Keratinocyte (primary cell): ENCODE results near the gene TMEM147. TPM values are rescaled to one million over a fixed set of nuclear protein-coding genes. Genes with fewer than 3 reads are reported as not detected.

ENCODE experiments used
- DNase-seq: peaks from one replicate; pipeline ENCODE4 v3.0.0-alpha.2; 2011; ENCODE audit warnings: low read depth, missing footprints, low spot score
- FAIRE-seq: peaks from 2 replicates; lab custom pipeline; 2011; peaks lifted over from hg19 to GRCh38; lab: Jason Lieb, UNC
- H2AFZ ChIP-seq: 2 replicates; pipeline ENCODE4 v1.6.0; 2012; ENCODE audit warnings: low read length, control low read depth, inconsistent platforms; ENCODE audit not compliant: control insufficient read depth
- H3K27ac ChIP-seq: 2 replicates; pipeline ENCODE4 v1.5.1; 2011; ENCODE audit warnings: low read length; ENCODE audit not compliant: control insufficient read depth, insufficient read depth
- H3K27me3 ChIP-seq: 3 replicates; pipeline ENCODE4 v1.6.0; 2011; ENCODE audit warnings: low read length; ENCODE audit not compliant: control insufficient read depth, insufficient read depth; ENCODE audit errors: extremely low read depth
- H3K36me3 ChIP-seq, 2 experiments: 2 replicates in 1 of 2; 3 replicates in 1 of 2; pipeline ENCODE4 v1.5.1; 2011; ENCODE audit warnings: low read length in 2 of 2, mild to moderate bottlenecking in 1 of 2; ENCODE audit not compliant: control insufficient read depth in 2 of 2, insufficient read depth in 2 of 2; ENCODE audit errors: extremely low read depth in 1 of 2
- H3K4me1 ChIP-seq: 3 replicates; pipeline ENCODE4 v1.5.1; 2011; ENCODE audit warnings: low read length; ENCODE audit not compliant: control insufficient read depth, insufficient read depth; ENCODE audit errors: extremely low read depth
- H3K4me2 ChIP-seq: 3 replicates; pipeline ENCODE4 v1.6.0; 2011; ENCODE audit warnings: low read depth, low read length; ENCODE audit not compliant: control insufficient read depth, insufficient read depth; ENCODE audit errors: extremely low read depth
- H3K4me3 ChIP-seq, 3 experiments: fragments of 200-600 bp in 1 of 3; sonication (generic) in 1 of 3; 2 replicates in 2 of 3; 3 replicates in 1 of 3; pipeline ENCODE4 v1.5.1; 2011 to 2016; ENCODE audit warnings: low read length in 3 of 3, mild to moderate bottlenecking in 3 of 3, control low read depth in 2 of 3, inconsistent platforms in 1 of 3, low read depth in 1 of 3, mixed read lengths in 1 of 3, mixed run types in 1 of 3, moderate library complexity in 1 of 3; ENCODE audit not compliant: control insufficient read depth in 2 of 3, insufficient read depth in 2 of 3; ENCODE audit errors: extremely low read depth in 1 of 3
- H3K79me2 ChIP-seq: 2 replicates; pipeline ENCODE4 v1.6.0; 2012; ENCODE audit warnings: low read length; ENCODE audit not compliant: control insufficient read depth, insufficient read depth
- H3K9ac ChIP-seq: 3 replicates; pipeline ENCODE4 v1.6.0; 2011; ENCODE audit warnings: low read length; ENCODE audit not compliant: control insufficient read depth, insufficient read depth; ENCODE audit errors: extremely low read depth
- H3K9me1 ChIP-seq: 3 replicates; pipeline ENCODE4 v1.6.0; 2011; ENCODE audit warnings: low read length; ENCODE audit not compliant: control insufficient read depth, insufficient read depth; ENCODE audit errors: extremely low read depth
- H3K9me3 ChIP-seq: 2 replicates; pipeline ENCODE4 v1.5.1; 2012; ENCODE audit warnings: low read depth, low read length; ENCODE audit not compliant: control insufficient read depth
- H4K20me1 ChIP-seq: 3 replicates; pipeline ENCODE4 v1.6.0; 2011; ENCODE audit warnings: low read length; ENCODE audit not compliant: control insufficient read depth, insufficient read depth; ENCODE audit errors: extremely low read depth
- CTCF ChIP-seq, 3 experiments: IDR thresholded peaks in 1 of 3; conservative IDR thresholded peaks in 1 of 3; optimal IDR thresholded peaks in 1 of 3; 2 replicates in 2 of 3; 3 replicates in 1 of 3; pipeline versions ENCODE3 to v1.5.1; 2011; ENCODE audit warnings: low read length in 3 of 3, mild to moderate bottlenecking in 3 of 3, moderate library complexity in 2 of 3, control low read depth in 1 of 3, inconsistent platforms in 1 of 3; ENCODE audit not compliant: insufficient read depth in 2 of 3; ENCODE audit errors: extremely low read depth in 1 of 3
- EZH2 ChIP-seq: IDR thresholded peaks from one replicate; pipeline ENCODE4 v1.6.1; 2012; ENCODE audit warnings: inconsistent platforms, mild to moderate bottlenecking, low read length, moderate library complexity
- dilution Hi-C: fragments of 300-500 bp; cut with MboI; formaldehyde crosslinking; loops from one replicate; pipeline ENCODE4 v1.7.0; 2020; ENCODE audit warnings: low sequenced_read_pairs; ENCODE audit not compliant: extremely low pct_ligation_motif_present
- polyA plus RNA-seq, 5 experiments: library from polyadenylated mRNA; depleted of rRNA in 3 of 5; stranded (reverse) in 3 of 5; stranded (forward) in 1 of 5; unstranded in 1 of 5; fragments of >200 nt; gene quantifications; 1 replicate in 1 of 5; 2 replicates in 3 of 5; 3 replicates in 1 of 5; pipeline versions ENCODE4 v1.2.1 to v1.2.3, GENCODE V29; 2011 to 2012; ENCODE audit warnings: missing spikeins in 2 of 5, low read depth in 1 of 5, low replicate concordance in 1 of 5

TMEM147 gene
- polyA plus RNA-seq, 1 donor (not counting 4 experiments of a cell fraction or from before 2014, with no cell fraction given): 134 TPM

- H3K27ac ChIP-seq: no peak overlapping the region
- FAIRE-seq: no peak
- dilution Hi-C loops: no loop called here
Measured at GRCh38 chr19:35500611-35501010, 44.8 kb upstream of the TMEM147 start.

GRCh38 chr19:35501684-35502083, 43.7 kb upstream of the TMEM147 start:
- Histone ChIP-seq H3K79me2 (peaks cover 2% of the 10 kb centered on the region), H3K27me3 (no peaks in the 10 kb centered on the region), H4K20me1 (peaks cover 4% of the 10 kb centered on the region), H3K9me3 (no peaks in the 10 kb centered on the region), H3K4me2 (no peak overlapping the region), H3K4me3 (no peak overlapping the region), H3K36me3 (peaks cover 36 to 54% of the 10 kb centered on the region in 2 experiments), H3K4me1 (peaks cover 11% of the 10 kb centered on the region), H3K27ac (no peak overlapping the region), H3K9ac (no peak overlapping the region), H3K9me1 (no peaks in the 10 kb centered on the region), H2AFZ (no peak overlapping the region)
- dilution Hi-C loops: no loop called here
- DNase-seq (no peak), FAIRE-seq (no peak)
- no peak for TF ChIP-seq CTCF (optimal IDR thresholded peaks at IDR 0.05 in 1 of 3, IDR thresholded peaks at IDR 0.05 in 1 of 3, conservative IDR thresholded peaks at IDR 0.05 in 1 of 3; ENCODE audit: extremely low read depth in 1 of 3, insufficient read depth in 2 of 3, low read length in 3 of 3)
- no peak for TF ChIP-seq EZH2

More at GRCh38 chr19:35500611-35501010, 44.8 kb upstream of the TMEM147 start:
- Histone ChIP-seq H3K4me2 (no peak overlapping the region), H3K9ac (no peak overlapping the region), H4K20me1 (peaks cover 4% of the 10 kb centered on the region), H3K4me3 (no peak overlapping the region), H3K4me1 (peaks cover 11% of the 10 kb centered on the region), H2AFZ (no peak overlapping the region), H3K9me1 (no peaks in the 10 kb centered on the region), H3K79me2 (no peaks in the 10 kb centered on the region), H3K9me3 (no peaks in the 10 kb centered on the region), H3K27me3 (no peaks in the 10 kb centered on the region), H3K36me3 (peaks cover 29 to 46% of the 10 kb centered on the region in 2 experiments)
- no peak for DNase-seq
- TF ChIP-seq EZH2 (no peak), CTCF (optimal IDR thresholded peaks at IDR 0.05 in 1 of 3, IDR thresholded peaks at IDR 0.05 in 1 of 3, conservative IDR thresholded peaks at IDR 0.05 in 1 of 3; ENCODE audit: extremely low read depth in 1 of 3, insufficient read depth in 2 of 3, low read length in 3 of 3) (no peak)
